H1 (cell line): ENCODE measurements around the gene TMEM266. TPM values are rescaled to one million over a fixed set of nuclear protein-coding genes. Genes with fewer than 3 reads are reported as not detected.

Experiments used
- CTCF ChIA-PET: fragments of 300-600 bp; sonication (Branson Sonifier 250); formaldehyde crosslinking; loops from one replicate; lab custom pipeline; 2021; ENCODE audit not compliant: partially characterized antibody; lab: Charles Lee
- POLR2A ChIA-PET: fragments of 300-600 bp; sonication (Branson Sonifier 250); formaldehyde crosslinking; loops from one replicate; lab custom pipeline; 2021; ENCODE audit warnings: inconsistent platforms; ENCODE audit not compliant: partially characterized antibody; lab: Charles Lee
- DNase-seq, 2 experiments: peaks; one replicate each; pipeline versions ENCODE4 v3.0.0 to v3.0.0-alpha.2; 2010 to 2022; ENCODE audit warnings: low spot score in 2 of 2, low read depth in 1 of 2, mixed read lengths in 1 of 2
- FAIRE-seq: peaks from 2 replicates; lab custom pipeline; 2011; peaks lifted over from hg19 to GRCh38; lab: Jason Lieb, UNC
- H2AFZ ChIP-seq: 2 replicates; pipeline ENCODE4 v1.8.1; 2012; ENCODE audit warnings: low read length, inconsistent platforms
- H2AK5ac ChIP-seq: 2 replicates; pipeline ENCODE4 v1.6.1; 2013; ENCODE audit warnings: low read depth, low read length
- H2BK120ac ChIP-seq: replicated peaks from 2 replicates; pipeline ENCODE3; 2013; ENCODE audit warnings: low read depth, low read length, inconsistent platforms
- H2BK12ac ChIP-seq: 2 replicates; pipeline ENCODE4 v1.6.1; 2013; ENCODE audit warnings: low read depth, low read length
- H2BK15ac ChIP-seq: 2 replicates; pipeline ENCODE4 v1.6.1; 2013; ENCODE audit warnings: low read length
- H2BK20ac ChIP-seq: 2 replicates; pipeline ENCODE4 v1.6.1; 2013; ENCODE audit warnings: low read length
- H2BK5ac ChIP-seq: 2 replicates; pipeline ENCODE4 v1.6.1; 2013; ENCODE audit warnings: low read depth, low read length
- H3K14ac ChIP-seq: 2 replicates; pipeline ENCODE4 v1.6.1; 2013; ENCODE audit warnings: inconsistent platforms; ENCODE audit not compliant: insufficient read length
- H3K18ac ChIP-seq: 2 replicates; pipeline ENCODE4 v1.6.1; 2013; ENCODE audit warnings: low read length; ENCODE audit errors: extremely low read depth
- H3K23ac ChIP-seq: 2 replicates; pipeline ENCODE4 v1.6.1; 2013; ENCODE audit warnings: inconsistent platforms; ENCODE audit not compliant: insufficient read length
- H3K23me2 ChIP-seq: 2 replicates; pipeline ENCODE4 v1.6.1; 2013; ENCODE audit warnings: low read depth, low read length
- H3K27ac ChIP-seq: 2 replicates; pipeline ENCODE4 v1.6.1; 2011; ENCODE audit warnings: low read depth, low read length, inconsistent platforms
- H3K27me3 ChIP-seq, 4 experiments: replicated peaks in 1 of 4; 1 replicate in 1 of 4; 2 replicates in 3 of 4; pipeline versions ENCODE4 v1.6.1 to v1.8.1; 2011 to 2013; ENCODE audit warnings: low read length in 3 of 4, mild to moderate bottlenecking in 3 of 4, inconsistent platforms in 2 of 4, mixed read lengths in 2 of 4, moderate library complexity in 1 of 4; ENCODE audit not compliant: control insufficient read depth in 3 of 4, insufficient read depth in 3 of 4; ENCODE audit errors: extremely low read depth in 1 of 4
- H3K36me3 ChIP-seq, 4 experiments: 2 replicates each; pipeline versions ENCODE4 v1.6.1 to v1.8.1; 2011 to 2013; ENCODE audit warnings: mild to moderate bottlenecking in 4 of 4, low read length in 3 of 4, moderate library complexity in 2 of 4, control low read depth in 1 of 4, inconsistent platforms in 1 of 4; ENCODE audit not compliant: insufficient read depth in 4 of 4, control insufficient read depth in 2 of 4
- H3K4ac ChIP-seq: replicated peaks from 2 replicates; pipeline ENCODE3; 2013; ENCODE audit warnings: low read length, low read depth, mixed read lengths, inconsistent platforms; ENCODE audit not compliant: insufficient read length
- H3K4me1 ChIP-seq, 4 experiments: replicated peaks in 1 of 4; 1 replicate in 1 of 4; 2 replicates in 3 of 4; pipeline versions ENCODE4 v1.6.1 to v1.8.1; 2011 to 2013; ENCODE audit warnings: low read length in 3 of 4, inconsistent platforms in 2 of 4, mixed read lengths in 1 of 4; ENCODE audit not compliant: insufficient read depth in 4 of 4, control insufficient read depth in 3 of 4
- H3K4me2 ChIP-seq, 2 experiments: 2 replicates each; pipeline versions ENCODE4 v1.6.1 to v1.8.1; 2011 to 2013; ENCODE audit warnings: low read depth in 2 of 2, low read length in 2 of 2, control low read depth in 1 of 2, inconsistent platforms in 1 of 2, mild to moderate bottlenecking in 1 of 2; ENCODE audit not compliant: insufficient read depth in 1 of 2
- H3K4me3 ChIP-seq, 4 experiments: fragments of 200-600, 300-600 bp in 1 of 4; sonication (generic), shearing (Covaris generic), sonication (Bioruptor Twin) in 1 of 4; 2 replicates each; pipeline versions ENCODE4 v1.5.1 to v1.8.1; 2011 to 2016; ENCODE audit warnings: low read length in 4 of 4, low read depth in 3 of 4, control low read depth in 2 of 4, inconsistent platforms in 2 of 4, mild to moderate bottlenecking in 2 of 4, mixed read lengths in 1 of 4, moderate library complexity in 1 of 4; ENCODE audit not compliant: insufficient read depth in 2 of 4; ENCODE audit errors: extremely low read depth in 1 of 4
- H3K56ac ChIP-seq: replicated peaks from 2 replicates; pipeline ENCODE3; 2013; ENCODE audit warnings: low read depth, mild to moderate bottlenecking, mixed read lengths, low read length, inconsistent platforms; ENCODE audit not compliant: insufficient read length
- H3K79me1 ChIP-seq: 2 replicates; pipeline ENCODE4 v1.6.1; 2013; ENCODE audit warnings: low read depth, low read length, control low read depth
- H3K79me2 ChIP-seq, 2 experiments: 2 replicates each; pipeline versions ENCODE4 v1.6.1 to v1.8.1; 2012 to 2013; ENCODE audit warnings: low read length in 2 of 2, mild to moderate bottlenecking in 2 of 2, inconsistent platforms in 1 of 2; ENCODE audit not compliant: insufficient read depth in 2 of 2, control insufficient read depth in 1 of 2
- H3K9ac ChIP-seq, 4 experiments: replicated peaks in 1 of 4; 1 replicate in 1 of 4; 2 replicates in 3 of 4; pipeline versions ENCODE4 v1.6.1 to v1.8.1; 2011 to 2013; ENCODE audit warnings: low read depth in 3 of 4, low read length in 3 of 4, control low read depth in 2 of 4, mild to moderate bottlenecking in 2 of 4, moderate library complexity in 2 of 4, inconsistent platforms in 1 of 4; ENCODE audit errors: extremely low read depth in 1 of 4
- H3K9me3 ChIP-seq, 2 experiments: 2 replicates each; pipeline versions ENCODE4 v1.6.1 to v1.8.1; 2012 to 2013; ENCODE audit warnings: mild to moderate bottlenecking in 2 of 2, moderate library complexity in 2 of 2, control low read depth in 1 of 2, inconsistent platforms in 1 of 2, low read depth in 1 of 2, low read length in 1 of 2, mixed read lengths in 1 of 2; ENCODE audit not compliant: insufficient read depth in 2 of 2
- H4K20me1 ChIP-seq, 2 experiments: replicated peaks in 1 of 2; 2 replicates each; pipeline versions ENCODE3 to v1.8.1; 2011 to 2013; ENCODE audit warnings: inconsistent platforms in 2 of 2, low read length in 2 of 2, mild to moderate bottlenecking in 1 of 2; ENCODE audit not compliant: insufficient read depth in 2 of 2, control insufficient read depth in 1 of 2
- H4K5ac ChIP-seq: 2 replicates; pipeline ENCODE4 v1.6.1; 2013; ENCODE audit warnings: low read length, low read depth, mixed read lengths, inconsistent platforms; ENCODE audit not compliant: insufficient read length
- H4K8ac ChIP-seq: 2 replicates; pipeline ENCODE4 v1.8.0; 2013; ENCODE audit warnings: mild to moderate bottlenecking, moderate library complexity, low read length, inconsistent platforms; ENCODE audit not compliant: insufficient read depth; ENCODE audit errors: extremely low read depth
- H4K91ac ChIP-seq: replicated peaks from 2 replicates; pipeline ENCODE3; 2013; ENCODE audit warnings: low read length, mixed read lengths, inconsistent platforms; ENCODE audit not compliant: insufficient read length
- GTF2F1 ChIP-seq: IDR thresholded peaks from 2 replicates; pipeline ENCODE4 v1.6.1; 2012; ENCODE audit warnings: low read depth, low read length, improper control_type of control experiment, borderline replicate concordance
- PHF8 ChIP-seq: fragments of 200-600 bp; sonication (generic); conservative IDR thresholded peaks from 2 replicates; pipeline ENCODE4 v1.7.1; 2012; ENCODE audit warnings: low read depth, mild to moderate bottlenecking, inconsistent platforms, low read length, moderate library complexity
- WGBS, 2 experiments: shearing (Covaris generic) in 1 of 2; methylation state at CpG; one replicate each; pipeline versions ENCODE4 v1.1.6 to v1.1.7; 2013 to 2015; ENCODE audit warnings: low lambda C conversion rate in 2 of 2, mixed read lengths in 2 of 2, inconsistent platforms in 1 of 2, low coverage in 1 of 2, missing lambda C conversion rate in 1 of 2; ENCODE audit not compliant: insufficient replicate concordance in 2 of 2, insufficient coverage in 1 of 2, insufficient read length in 1 of 2; ENCODE audit errors: extremely low coverage in 1 of 2, missing lambda C conversion rate in 1 of 2; 5-methylcytosine and 5-hydroxymethylcytosine counted together
- polyA plus RNA-seq, 7 experiments: library from polyadenylated mRNA; depleted of rRNA in 3 of 7; stranded (reverse) in 5 of 7; unstranded in 2 of 7; fragments of >200 nt in 5 of 7; fragments of 200-250 nt in 2 of 7; gene quantifications; 1 replicate in 5 of 7; 2 replicates in 1 of 7; 4 replicates in 1 of 7; pipeline versions ENCODE4 v1.2.1 to v1.2.3, GENCODE V29; 2011 to 2013; ENCODE audit warnings: missing spikeins in 2 of 7, mixed read lengths in 2 of 7
- total RNA-seq: library from RNA; stranded (reverse); fragmentation: NEBNext Ultra II Directional; extraction: Animal tissue kit (Norgen Biotek cat#: 25700); gene quantifications from 2 replicates; pipeline ENCODE4 v1.2.1, GENCODE V29; 2021

Gene TMEM266
- total and polyA plus RNA-seq, 2 of the 8 experiments (the other 6 are each of a cell fraction or from before 2014, with no cell fraction given) = 2.6 TPM

DNA sequence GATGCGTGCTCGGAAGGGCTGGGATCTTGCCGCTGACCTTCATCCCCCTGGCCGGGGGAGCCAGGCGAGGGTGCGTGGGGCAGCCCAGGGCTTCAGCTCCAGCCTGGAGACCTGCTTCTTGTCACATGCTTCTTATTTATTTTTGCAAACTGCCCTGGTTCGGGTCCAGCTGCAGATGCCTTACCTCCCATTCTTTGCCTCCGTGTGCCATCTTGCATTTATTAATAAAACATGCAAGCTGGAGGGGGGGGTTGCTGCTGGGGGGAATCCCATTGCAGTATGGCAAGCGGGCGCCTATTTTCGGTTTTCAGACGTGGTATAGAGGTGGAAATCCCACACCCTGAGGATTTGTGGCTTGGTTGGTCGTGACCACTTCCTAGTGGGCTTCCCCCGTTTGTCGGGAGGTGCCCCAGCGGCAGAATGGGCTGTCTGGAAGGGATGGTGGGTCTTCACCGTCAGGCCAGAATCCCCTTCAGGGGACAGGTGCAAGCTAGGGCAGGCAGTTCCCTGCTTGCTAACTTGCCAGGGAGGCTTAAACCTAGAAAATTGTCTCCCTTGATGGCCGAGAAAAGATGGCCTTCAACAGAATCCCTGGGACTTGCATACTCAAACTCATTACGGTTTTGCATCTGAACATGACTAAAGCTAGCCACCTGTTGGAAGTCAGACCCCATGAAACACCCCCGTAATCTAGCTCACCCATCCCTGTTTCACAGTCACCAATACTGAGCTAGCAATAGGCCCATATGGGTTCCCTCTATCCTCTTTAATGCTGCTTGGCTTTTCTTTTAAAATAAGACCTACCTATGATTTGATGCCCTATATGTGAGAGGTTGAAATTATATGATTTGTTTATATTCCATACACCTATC is 569 bp downstream of the TMEM266 start:
- TF ChIP-seq GTF2F1 = no peak
- TF ChIP-seq PHF8 = 0 out of 2 replicates have a peak, but pooled peaks have one; percentile 27
- TF ChIP-seq, all 59 proteins: peak for 1
- peaks cover 2 to 18% (median 9%) of the 10 kb centered on the region in 4 experiments; a peak in 6 of 7 replicates for H3K4me1 ChIP-seq
- no peak overlapping the region for H2BK12ac ChIP-seq
- 21% methylated on average over 20 of the region's 20 CpGs; no CpG with 5 or more reads in 1 of the 2 experiments for WGBS, 2 experiments
- no peak overlapping the region for H3K14ac ChIP-seq
- peak overlapping the region; percentile 96 for H2AFZ ChIP-seq
- FAIRE-seq (no peak), DNase-seq (no peak)
- H3K9me3 ChIP-seq = no peaks in the 10 kb centered on the region
- no peak overlapping the region for H2BK120ac ChIP-seq
- H4K20me1 ChIP-seq = no peaks in the 10 kb centered on the region
- H3K9ac ChIP-seq = peak overlapping the region in 1 of 4 experiments; percentile 43; a peak in 3 of 7 replicates
- no peak overlapping the region for H2BK5ac ChIP-seq
- no peak overlapping the region for H4K91ac ChIP-seq
- ChIA-PET POLR2A (interaction anchor here (1.1 to 2.7 kb wide), 3 partner anchors 9 to 132 kb away, joined by 3 to 11 read pairs (median 3); no protein-coding TSS in a partner anchor), CTCF (interaction anchor here (0.8 to 6.0 kb wide), 15 partner anchors 9 to 217 kb away, joined by 3 to 164 read pairs (median 5); partner anchors contain the start of gene UBE2Q2)
- peaks cover 0 to 14% (median 3%) of the 10 kb centered on the region in 4 experiments; a peak in 5 of 7 replicates for H3K27me3 ChIP-seq
- peak overlapping the region; percentile 28; the same call in 1 of the 2 replicates for H4K8ac ChIP-seq
- H3K27ac ChIP-seq = no peak overlapping the region
- H4K5ac ChIP-seq = no peak overlapping the region
- peak overlapping the region; percentile 60 to 91 for H3K4me2 ChIP-seq
- no peaks in the 10 kb centered on the region for H3K79me1 ChIP-seq
- H3K36me3 ChIP-seq = no peaks in the 10 kb centered on the region
- H3K18ac ChIP-seq = no peak overlapping the region
- H3K23me2 ChIP-seq = peaks cover 5% of the 10 kb centered on the region; the same call in 1 of the 2 replicates
- H3K56ac ChIP-seq = no peak overlapping the region
- H3K79me2 ChIP-seq = no peaks in the 10 kb centered on the region
- H3K23ac ChIP-seq = no peak overlapping the region
- H2BK20ac ChIP-seq = no peak overlapping the region
- no peak overlapping the region for H3K4ac ChIP-seq
- peak overlapping the region; percentile 75 to 86 (median 80) for H3K4me3 ChIP-seq
- H2AK5ac ChIP-seq = no peak overlapping the region
- peak overlapping the region; percentile 8; the same call in 1 of the 2 replicates for H2BK15ac ChIP-seq
